ENCODE results near the gene RPL19.

DNA sequence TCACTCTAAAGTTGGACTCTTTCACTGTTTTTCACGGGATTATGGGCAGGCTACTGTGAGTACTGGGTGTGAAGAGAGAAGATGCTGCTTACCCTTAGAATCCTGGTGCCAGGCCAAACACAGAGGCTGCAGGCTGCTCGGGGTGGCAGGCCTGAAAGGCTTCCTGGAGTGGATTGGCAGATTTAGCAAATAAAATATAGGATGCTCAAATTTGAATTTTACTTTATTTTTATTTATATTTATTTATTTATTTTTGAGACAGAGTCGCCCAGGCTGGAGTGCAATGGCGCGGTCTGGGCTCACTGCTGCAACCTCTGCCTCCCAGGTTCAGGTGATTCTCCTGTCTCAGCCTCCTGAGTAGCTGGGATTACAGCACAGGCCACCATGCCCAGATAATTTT, 40.5 kb downstream of the RPL19 start:
- TF ChIP-seq, protein P1, sequence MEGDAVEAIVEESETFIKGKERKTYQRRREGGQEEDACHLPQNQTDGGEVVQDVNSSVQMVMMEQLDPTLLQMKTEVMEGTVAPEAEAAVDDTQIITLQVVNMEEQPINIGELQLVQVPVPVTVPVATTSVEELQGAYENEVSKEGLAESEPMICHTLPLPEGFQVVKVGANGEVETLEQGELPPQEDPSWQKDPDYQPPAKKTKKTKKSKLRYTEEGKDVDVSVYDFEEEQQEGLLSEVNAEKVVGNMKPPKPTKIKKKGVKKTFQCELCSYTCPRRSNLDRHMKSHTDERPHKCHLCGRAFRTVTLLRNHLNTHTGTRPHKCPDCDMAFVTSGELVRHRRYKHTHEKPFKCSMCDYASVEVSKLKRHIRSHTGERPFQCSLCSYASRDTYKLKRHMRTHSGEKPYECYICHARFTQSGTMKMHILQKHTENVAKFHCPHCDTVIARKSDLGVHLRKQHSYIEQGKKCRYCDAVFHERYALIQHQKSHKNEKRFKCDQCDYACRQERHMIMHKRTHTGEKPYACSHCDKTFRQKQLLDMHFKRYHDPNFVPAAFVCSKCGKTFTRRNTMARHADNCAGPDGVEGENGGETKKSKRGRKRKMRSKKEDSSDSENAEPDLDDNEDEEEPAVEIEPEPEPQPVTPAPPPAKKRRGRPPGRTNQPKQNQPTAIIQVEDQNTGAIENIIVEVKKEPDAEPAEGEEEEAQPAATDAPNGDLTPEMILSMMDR (IDR thresholded peaks at IDR 0.05): no peak
- TF ChIP-seq POLR2A (IDR thresholded peaks at IDR 0.05; ENCODE audit: low read depth): no peak
- no peak for TF ChIP-seq POLR2AphosphoS5 (IDR thresholded peaks at IDR 0.05)
